HG03432 (cell line): ENCODE results near the gene ZNF786.
"Not testable (repeated sequence)": the region's sequence is repeated elsewhere in the genome, so short reads cannot be mapped to it uniquely, and the experiment has no call there.

ENCODE experiments used
- ATAC-seq: cut with Tn5 transposase; IDR thresholded peaks from one replicate; pipeline ENCODE4 v1.9.1; 2021; ENCODE audit warnings: mild to moderate bottlenecking, moderate library complexity; ENCODE audit not compliant: unreplicated experiment

ZNF786 gene, protein sequence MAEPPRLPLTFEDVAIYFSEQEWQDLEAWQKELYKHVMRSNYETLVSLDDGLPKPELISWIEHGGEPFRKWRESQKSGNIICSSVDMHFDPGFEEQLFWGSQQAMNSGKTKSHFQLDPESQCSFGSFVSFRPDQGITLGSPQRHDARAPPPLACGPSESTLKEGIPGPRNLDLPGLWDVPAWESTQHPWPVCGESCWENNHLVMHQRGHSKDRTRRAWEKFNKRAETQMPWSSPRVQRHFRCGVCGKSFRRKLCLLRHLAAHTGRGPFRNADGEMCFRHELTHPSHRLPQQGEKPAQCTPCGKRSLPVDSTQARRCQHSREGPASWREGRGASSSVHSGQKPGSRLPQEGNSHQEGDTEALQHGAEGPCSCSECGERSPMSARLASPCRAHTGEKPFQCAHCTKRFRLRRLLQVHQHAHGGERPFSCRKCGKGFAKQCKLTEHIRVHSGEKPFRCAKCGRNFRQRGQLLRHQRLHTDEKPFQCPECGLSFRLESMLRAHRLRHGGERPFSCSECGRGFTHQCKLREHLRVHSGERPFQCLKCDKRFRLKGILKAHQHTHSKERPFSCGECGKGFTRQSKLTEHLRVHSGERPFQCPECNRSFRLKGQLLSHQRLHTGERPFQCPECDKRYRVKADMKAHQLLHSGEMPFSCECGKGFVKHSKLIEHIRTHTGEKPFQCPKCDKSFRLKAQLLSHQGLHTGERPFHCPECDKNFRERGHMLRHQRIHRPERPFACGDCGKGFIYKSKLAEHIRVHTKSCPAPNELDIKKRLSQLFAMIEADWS

DNA sequence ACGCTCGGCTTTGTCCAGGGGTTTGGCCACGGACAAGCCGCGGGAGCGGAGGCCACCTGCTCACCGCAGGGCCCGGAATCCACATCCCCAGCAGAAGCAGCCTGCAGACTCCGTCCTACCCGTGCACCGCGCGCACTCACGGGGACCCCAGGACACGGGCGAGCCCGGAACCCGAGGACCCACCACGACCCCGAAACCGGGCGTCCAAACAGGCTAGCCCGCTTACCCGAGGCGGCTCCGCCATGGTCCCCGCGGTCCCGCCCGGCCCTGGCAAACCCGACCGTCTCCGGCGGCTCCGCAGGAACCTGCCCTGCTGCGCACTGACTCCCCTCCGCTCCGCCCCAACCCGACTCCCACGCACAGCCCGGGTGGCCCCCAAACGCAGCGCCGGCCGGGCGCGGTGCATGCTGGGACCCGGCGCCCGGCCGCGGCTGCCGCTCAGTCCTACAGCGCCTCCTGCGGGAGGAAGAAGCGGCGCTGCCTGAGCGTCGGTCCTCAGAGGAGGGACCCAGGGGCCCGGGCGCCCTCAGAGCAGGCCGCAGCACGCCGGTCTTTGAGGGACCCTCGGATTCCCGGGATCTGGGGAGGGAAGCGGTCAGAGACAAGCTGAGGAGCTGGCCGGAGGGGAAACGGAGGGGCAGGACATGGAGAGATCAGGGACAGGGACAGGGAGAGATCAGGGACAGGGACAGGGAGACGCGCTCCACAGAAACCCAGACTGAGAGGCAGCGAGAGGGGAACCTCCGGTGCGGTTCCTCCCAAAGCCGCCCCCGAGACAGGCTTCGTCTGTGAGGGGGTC lies at the start of gene ZNF786:
Gene ZNF786 (minus strand): TSS at position 322 of the 799 bp plus-strand sequence. CDS start 78 bp downstream, at position 244.
- ATAC-seq: peak; percentile 86

DNA sequence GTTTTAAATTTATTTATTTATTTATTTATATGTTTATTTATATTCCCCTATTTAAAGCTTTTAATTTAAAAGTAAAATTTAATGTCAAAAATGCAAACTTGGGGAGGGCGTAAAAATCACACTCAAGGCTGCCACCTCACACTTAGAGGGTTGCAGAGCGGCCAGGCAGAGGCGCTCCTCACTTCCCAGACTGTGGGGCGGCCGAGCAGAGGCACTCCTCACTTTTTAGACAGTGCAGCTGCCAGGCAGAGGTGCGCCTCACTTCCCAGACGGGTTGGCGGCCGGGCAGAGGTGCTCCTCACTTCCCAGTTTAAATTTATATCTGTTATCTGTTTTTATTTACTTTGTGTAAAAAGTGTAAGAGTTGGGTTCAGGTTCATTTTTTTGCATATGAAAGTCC lies 45.6 kb upstream of the ZNF786 start:
- no peak for ATAC-seq

DNA sequence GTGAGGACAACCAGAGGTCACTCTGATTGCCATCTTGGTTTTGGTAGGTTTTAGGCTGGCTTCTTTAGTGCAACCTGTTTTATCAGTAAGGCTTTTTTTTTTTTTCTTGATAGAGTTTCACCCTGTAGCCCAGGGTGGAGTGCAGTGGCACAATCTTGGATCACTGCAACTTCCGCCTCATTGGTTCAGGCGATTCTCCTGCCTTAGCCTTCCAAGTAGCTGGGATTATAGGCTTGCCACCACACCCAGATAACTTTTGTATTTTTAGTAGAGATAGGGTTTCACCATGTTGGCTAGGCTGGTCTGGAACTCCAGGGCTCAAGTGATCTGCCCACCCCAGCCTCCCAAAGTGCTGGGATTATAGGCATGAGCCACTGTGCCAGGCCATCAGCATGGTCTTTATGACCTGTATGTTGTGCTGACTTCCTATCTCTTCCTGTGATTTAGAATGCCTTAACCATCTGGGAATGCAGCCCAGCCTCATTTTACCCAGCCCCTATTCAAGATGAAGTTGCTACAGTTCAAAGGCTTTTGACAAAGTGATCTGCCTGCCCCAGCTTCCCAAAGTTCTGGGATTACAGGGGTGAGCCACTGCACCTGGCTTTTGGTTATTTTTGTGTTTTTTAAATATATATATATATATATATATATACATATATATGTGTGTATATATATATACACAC lies 42.7 kb upstream of the ZNF786 start:
- ATAC-seq: no peak

DNA sequence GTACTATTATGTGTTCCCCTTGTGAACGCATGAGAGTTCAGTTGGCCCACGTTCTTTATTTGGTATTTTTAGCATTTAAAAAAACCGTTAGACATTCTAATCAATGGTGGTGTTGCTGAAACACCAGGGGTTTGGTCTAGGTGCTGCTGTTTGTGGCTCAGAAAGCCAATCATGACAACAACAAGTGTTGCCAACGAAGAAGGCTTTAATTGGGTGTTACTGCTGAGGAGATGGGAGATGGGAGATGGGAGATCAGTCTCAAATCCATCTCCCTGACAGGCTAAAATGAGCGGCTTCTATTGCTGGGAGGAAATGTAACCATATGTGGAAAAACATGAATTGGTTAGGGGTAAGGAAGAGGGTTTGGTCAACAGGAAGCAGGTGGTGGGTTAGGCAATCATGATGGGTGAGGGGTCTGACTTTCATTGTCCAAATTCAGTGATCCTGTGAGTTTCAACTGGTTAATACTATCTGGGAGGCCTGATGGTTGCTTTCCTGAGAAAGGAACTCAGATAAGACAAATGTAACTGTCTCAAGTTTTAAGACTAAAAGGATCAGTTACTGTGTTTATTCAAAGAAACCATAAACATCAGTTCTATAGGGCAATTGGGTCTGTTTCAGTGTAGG lies 40.2 kb upstream of the ZNF786 start:
- ATAC-seq: no peak

DNA sequence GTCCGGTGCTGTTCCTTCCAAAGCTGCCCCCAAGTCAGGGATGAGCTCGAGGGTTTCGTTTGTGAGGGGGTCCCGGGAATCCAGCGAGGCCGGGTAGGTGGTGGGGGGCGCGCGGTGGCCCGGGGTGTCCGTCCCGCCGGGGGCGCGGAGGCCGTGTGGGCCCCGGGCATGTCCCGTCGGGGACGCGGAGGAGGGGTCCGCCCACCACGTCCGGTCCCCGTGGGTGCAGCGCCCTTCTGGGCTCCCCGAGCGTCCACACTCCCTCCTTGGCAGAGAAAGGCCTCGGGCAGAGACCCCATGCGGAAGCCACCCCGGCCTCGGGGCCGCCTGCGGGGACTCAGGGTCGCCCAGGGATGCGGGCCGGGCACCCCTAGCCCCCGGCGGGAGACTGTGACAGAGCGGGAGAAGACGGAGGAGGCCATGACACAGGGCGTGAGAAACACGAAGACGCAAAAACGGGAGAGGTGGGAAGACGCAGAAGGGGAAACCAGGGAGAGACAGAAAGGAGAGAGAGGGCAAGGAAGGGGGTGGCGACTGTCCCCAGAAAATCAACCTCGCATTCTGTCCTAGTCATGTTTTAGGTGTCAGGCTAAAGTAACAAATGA lies 36.2 kb upstream of the ZNF786 start:
- peak; percentile 50 for ATAC-seq

DNA sequence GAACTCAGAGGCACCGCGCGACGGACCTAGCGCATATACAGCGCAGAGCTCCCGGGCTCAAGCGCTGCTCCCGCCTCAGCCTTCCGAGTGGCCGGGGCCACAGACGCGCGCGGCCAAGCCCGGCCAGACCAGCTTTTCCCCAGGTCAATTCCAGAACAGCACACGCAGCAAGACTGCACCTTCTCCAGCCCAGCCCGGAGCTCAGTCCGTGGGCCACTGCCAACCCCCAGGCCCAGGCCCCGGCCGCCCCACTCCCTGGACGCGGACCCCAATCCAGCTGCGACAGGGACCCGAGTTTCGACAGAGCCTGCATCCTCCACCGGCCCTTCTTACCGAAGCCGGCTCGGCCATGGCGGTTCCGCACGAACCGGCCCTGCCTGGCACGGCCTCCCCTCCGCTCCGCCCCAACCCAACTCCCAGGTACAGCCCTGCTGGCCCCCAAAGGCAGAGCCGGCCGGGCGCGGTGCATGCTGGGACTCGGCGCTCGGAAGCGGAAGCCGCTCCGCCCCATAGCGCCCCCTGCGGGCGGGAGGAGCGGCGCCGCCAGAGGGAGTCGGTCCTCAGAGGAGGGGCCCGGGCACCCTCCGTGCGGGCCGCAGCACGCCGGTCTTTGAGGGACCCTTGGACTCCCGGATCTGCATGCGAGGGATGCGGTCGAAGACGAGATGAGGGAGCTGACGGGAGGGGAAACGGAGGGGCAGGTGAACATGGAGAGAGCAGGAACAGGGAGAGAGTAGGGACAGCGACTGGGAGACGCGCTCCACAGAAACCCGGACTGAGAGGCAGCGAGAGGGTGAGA lies 35.5 kb upstream of the ZNF786 start, which contains the start of gene ZNF425:
Gene ZNF425 (minus strand): TSS at position 462 of the 799 bp plus-strand sequence. CDS start 111 bp downstream, at position 351.
- ATAC-seq: peak; percentile 87

DNA sequence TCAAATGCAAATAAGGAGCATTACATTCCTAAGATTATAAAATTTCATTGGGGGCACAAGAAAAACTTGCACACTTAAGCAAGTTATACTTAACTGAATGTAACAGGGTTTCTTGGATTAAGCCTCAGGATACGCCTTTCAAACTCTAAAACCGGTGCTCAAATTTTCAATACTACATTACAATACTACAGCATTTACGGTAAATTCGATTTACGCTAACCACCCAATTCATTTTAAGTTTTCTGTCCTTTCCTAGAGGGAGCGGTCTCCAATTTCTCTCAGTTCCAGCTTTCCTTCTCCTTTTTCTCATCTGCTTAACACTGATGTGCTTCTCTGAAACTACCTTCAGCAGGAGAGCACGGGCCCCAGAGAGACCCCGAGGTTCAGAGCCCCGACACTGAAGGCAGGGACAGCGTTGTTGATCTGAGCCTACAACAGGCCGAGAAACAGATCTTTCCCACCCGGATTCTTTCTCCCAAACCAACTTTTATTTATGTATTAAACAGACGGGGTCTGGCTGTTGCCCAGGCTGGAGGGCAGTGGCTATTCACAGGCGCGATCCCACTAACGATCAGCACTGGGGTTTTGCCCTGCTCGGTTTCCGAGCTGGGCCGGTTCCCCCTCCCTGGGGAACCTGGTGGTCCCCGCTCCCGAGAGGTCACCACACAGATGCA lies 34.8 kb upstream of the ZNF786 start:
- ATAC-seq: no peak

DNA sequence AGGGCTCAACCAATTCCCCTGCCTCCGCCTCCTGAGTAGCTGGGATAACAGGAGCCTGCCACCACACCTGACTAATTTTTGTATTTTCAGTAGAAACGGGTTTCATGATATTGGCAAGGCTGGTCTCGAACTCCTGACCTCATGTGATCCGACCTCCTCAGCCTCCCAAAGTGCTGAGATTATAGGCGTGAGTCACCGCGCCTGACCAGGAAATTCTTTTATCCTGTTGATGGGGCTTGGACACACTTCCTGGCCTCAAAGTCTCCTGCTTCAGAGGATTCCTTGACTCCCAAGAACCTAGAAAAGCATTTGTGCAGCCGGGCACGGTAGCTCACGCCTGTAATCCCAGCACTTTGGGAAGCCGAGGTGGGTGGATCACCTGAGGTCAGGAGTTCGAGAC lies 19.5 kb upstream of the ZNF786 start:
- ATAC-seq: no peak

DNA sequence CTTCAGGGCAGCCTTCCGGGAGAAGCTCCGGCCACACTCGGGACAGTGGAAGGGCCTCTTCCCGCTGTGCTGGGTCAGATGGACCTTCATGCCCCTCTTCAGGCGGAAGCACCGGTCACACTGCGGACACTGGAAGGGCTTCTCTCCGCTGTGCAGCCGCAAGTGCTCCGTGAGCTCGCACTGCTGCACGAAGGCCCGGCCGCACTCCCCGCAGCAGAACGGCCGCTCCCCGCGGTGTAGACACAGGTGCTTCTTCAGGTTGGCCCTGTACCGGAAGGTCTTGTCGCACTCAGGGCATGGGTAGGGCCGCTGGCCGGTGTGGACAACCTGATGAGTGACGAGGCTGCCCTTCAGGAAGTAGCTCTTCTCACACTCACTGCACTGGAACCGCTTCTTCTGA lies 14.2 kb upstream of the ZNF786 start:
- ATAC-seq: no peak

DNA sequence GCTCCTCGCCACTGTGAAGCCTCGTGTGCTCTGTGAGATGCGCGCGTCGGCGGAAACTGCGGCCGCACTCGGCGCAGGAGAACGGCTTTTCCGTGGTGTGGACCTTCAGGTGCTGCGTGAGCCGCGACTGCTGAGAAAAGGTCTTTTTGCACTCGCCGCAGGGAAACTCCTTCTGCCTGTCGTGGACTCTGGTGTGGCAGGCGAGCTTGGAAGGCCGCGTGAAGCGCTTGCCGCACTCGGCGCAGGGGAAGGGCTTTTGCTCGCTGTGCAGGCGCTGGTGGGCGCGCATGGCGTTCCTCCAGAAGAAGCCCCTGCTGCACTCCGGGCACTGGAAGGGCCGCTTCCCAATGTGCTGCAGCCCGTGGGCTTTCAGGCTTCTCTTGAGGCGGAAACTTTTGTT lies 13.7 kb upstream of the ZNF786 start:
- no peak for ATAC-seq

DNA sequence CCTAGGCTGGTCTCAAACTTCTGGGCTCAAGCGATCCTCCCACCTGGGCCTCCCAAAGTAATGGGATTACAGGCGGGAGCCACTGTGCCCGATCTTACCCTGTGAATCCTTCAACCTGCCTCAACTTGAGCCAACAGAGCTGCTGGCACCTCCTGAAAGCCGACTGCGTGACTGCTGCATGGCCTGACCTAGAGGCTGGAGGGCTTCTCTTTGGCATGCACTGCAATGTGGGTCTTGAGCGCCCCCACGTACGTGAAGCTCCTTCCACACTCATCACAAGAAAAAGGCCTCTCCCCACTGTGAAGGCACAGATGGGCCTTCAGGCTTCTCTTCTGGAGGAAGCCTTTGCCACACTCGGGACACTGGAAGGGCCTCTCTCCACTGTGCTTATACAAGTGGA lies 12.9 kb upstream of the ZNF786 start:
- no peak for ATAC-seq

DNA sequence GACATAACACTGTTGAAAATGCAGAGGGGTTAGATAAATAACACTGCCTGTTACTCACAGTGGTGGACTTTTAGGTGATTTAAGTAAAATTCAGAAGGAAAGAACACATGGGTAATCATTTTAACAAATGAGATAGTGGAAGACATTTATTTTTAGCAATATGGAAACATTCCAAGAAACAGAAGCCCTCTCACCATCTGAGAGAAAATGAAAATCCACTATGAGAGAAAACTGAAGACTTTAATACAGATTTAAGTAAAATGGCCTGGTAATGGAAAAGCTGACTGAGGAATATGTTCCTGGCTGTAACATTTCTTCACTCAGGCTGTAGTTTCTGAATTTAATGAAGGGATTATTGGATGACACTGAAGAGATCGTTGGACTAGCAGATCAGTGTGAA lies 12.1 kb upstream of the ZNF786 start:
- ATAC-seq: no peak

DNA sequence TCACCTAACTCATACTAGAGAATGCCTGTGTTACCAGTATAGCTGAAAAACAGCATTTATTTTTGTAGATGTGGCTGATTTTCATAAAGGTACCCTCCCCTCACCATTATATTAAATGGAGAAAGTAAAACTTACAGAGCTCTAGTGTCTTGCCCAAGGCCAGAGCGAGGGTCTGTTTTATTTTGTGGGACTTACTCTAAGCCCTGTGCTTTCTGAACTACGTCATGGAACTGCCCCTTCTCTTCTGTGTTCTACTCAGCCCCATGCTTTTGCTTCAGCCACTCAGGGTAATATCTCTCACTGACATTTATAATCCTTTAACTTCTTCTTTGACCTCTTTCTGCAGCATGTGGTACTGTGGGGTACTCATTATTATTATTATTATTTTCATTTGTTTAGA lies 10.3 kb upstream of the ZNF786 start:
- no peak for ATAC-seq

DNA sequence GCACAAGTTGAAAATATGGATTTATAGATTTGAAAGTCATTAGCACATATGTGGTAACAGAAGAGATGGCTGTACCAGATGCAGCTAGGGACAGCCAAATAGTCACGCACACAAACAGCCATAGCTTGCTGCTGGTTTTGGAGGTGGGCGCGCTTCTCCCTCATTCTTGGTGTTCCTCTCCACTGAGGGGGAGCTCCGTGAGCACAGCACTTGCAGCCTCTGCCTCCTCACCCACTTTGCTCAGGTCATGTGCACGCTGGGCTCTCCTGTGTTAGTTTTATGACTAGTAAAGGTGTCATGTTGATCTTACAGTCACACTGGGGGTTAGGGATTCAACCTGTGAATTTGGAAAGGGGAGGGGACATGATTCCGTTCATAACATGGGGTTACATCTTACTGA lies 8.5 kb upstream of the ZNF786 start:
- ATAC-seq: no peak

DNA sequence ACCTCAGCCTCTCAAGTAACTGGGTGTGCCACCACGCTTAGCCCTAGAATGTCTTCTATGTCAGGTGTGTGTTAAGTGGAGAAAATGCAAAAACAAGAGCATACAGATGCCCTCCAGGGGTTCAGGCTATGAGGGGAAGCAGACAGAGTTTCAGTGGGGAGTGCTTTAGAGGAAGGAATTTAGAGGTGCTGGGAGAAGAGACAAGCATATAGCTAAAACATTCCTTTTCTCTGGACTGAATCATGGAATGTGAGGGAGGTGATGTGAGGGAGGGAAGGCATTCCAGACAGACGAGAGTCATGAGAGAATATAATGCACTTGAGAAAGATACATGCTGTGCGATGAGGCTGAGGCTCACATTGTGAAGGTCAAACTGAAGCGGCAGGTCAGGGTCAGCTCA lies 6.6 kb upstream of the ZNF786 start:
- no peak for ATAC-seq

DNA sequence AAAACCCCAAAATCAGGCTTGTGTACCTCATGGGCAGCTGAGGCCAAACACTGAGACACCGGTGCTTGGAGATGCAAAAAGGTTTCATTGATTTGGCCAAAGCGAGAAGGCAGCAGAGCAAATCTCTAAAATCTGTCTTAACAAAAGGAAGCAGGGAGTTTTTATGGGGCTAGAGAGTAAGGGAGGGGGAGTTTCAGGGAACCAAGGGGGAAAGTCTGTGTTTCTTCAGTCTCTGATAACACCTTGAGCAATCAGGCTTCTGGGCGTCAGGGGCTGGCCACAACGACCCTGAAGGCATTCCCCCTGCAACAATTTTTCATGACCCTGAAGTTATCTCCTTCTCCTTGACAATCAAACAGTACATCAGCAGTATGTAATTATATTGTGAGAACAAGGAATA lies 2.7 kb upstream of the ZNF786 start:
- ATAC-seq: no peak

DNA sequence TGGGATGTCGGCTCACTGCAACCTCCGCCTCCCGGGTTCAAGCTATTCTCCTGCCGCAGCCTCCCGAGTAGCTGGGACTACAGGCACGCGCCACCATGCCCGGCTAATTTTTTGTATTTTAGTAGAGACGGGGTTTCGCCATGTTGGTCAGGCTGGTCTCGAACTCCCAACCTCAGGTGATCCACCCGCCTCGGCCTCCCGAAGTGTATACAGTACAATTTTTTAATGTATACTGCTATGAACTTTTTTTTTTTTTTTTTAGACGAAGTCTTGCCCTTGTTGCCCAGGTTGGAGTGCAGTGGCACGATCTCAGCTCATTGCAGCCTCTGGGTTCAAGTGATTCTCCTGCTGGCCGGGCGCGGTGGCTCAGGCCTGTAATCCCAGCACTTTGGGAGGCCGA lies 1.7 kb upstream of the ZNF786 start:
- not testable (repeated sequence) for ATAC-seq

DNA sequence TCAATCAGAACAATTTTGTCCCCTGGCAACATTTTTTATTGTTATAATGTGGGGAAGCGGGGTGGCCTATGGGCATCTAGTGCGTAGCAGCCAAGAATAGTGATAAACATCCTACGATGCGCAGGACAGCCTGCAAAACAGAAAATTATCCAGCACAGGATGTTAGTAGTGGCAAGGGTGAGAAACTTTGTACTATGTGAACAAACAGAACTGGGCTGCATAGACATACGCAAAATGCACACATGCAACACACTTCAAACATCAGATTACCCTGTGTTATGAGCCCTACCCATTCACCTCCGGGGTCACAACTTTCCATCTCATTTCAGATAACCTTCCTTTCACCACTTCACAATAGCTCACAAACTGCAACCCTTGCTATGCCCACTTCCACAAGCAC lies 3.1 kb downstream of the ZNF786 start:
- ATAC-seq: no peak
